ENCODE data around the gene WDR6. TPM values are rescaled to one million over a fixed set of nuclear protein-coding genes. Genes with fewer than 3 reads are reported as not detected.

The WDR6 gene
- total and polyA plus RNA-seq, 8 donors = 51.6 to 184 (median 141) TPM

DNA sequence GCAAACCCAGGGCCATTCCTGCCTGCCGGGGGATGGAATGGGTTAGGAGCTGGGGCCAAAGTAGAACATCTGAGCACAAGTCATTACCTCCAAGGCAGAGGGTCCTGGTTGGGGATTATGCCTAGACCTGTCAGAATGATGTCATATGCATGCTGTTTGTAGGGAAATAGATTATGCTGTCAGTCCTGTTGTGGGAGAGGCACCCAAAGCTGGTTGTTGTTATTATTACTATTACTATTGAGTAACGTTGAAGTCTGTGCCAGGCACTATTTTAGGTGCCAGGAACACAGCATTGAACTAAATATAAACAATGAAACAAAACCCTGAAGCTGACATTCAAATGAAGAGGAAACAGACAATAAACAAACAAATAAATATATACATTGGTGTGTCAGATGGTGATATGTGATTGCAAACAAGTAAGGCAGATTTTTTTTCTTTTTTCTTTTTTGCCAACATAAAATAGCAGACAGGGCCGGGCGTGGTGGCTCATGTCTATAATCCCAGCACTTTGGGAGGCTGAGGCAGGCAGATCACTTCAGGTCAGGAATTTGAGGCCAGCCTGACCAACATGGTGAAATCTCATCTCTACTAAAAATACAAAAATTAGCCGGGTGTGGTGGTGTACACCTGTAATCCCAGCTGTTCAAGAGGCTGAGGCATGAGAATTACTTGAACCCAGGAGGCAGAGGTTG is 15.2 kb upstream of the WDR6 start:
- peaks cover 0 to 40% (median 30%) of the 10 kb centered on the region in 4 donors for H3K36me3 ChIP-seq
- no peak for DNase-seq
- no peak for TF ChIP-seq EP300 (IDR thresholded peaks at IDR 0.05)
- no peak for TF ChIP-seq POLR2AphosphoS5 (IDR thresholded peaks at IDR 0.05)
- TF ChIP-seq POLR2A (IDR thresholded peaks at IDR 0.05) = no peak
- TF ChIP-seq, protein P1, sequence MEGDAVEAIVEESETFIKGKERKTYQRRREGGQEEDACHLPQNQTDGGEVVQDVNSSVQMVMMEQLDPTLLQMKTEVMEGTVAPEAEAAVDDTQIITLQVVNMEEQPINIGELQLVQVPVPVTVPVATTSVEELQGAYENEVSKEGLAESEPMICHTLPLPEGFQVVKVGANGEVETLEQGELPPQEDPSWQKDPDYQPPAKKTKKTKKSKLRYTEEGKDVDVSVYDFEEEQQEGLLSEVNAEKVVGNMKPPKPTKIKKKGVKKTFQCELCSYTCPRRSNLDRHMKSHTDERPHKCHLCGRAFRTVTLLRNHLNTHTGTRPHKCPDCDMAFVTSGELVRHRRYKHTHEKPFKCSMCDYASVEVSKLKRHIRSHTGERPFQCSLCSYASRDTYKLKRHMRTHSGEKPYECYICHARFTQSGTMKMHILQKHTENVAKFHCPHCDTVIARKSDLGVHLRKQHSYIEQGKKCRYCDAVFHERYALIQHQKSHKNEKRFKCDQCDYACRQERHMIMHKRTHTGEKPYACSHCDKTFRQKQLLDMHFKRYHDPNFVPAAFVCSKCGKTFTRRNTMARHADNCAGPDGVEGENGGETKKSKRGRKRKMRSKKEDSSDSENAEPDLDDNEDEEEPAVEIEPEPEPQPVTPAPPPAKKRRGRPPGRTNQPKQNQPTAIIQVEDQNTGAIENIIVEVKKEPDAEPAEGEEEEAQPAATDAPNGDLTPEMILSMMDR (IDR thresholded peaks at IDR 0.05) = no peak
- 53 to 70% (median 62%) methylated on average over 5 of the region's 5 CpGs for WGBS, 5 donors
- peaks cover 31 to 51% (median 40%) of the 10 kb centered on the region in 4 donors for H3K4me1 ChIP-seq
- intact Hi-C loops (cut with DNase I; ENCODE audit: low total_unique reads) = no loop called here
- H3K27me3 ChIP-seq = no peaks in the 10 kb centered on the region
- no peaks in the 10 kb centered on the region for H3K9me3 ChIP-seq
- H3K27ac ChIP-seq = peak overlapping the region in 4 of 5 donors; percentile 91 to 96 (median 94)
- H3K4me3 ChIP-seq = peak overlapping the region; percentile 74 to 99 (median 84)

DNA sequence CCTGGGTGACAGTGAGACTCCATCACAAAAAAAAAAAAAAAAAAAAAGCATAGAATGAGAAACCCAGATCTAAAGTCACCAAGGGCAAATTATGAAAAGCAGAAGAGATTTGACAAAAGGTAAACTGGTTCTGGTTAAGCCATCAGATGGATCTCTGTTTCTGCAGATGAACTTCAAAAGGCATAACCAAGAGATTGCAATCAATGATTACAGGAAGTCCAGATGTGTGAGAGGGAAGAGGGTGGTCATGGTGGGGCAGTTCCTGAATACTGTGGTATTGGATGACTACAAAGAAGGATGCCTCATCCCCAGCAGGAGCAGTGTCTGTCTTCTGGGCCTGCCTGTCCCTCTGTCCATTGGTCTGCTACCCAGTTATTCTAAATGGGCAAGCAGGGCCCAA is 13.4 kb upstream of the WDR6 start:
- no peaks in the 10 kb centered on the region for H3K27me3 ChIP-seq
- H3K4me3 ChIP-seq = no peak overlapping the region
- TF ChIP-seq EP300 (IDR thresholded peaks at IDR 0.05) (no peak), POLR2AphosphoS5 (IDR thresholded peaks at IDR 0.05) (no peak), POLR2A (IDR thresholded peaks at IDR 0.05) (no peak)
- TF ChIP-seq, protein P1 (IDR thresholded peaks at IDR 0.05) = no peak
- DNase-seq = no peak
- H3K9me3 ChIP-seq = no peaks in the 10 kb centered on the region
- no peak overlapping the region for H3K27ac ChIP-seq
- intact Hi-C loops (cut with DNase I; ENCODE audit: low total_unique reads) = no loop called here
- peaks cover 23 to 57% (median 43%) of the 10 kb centered on the region in 4 donors for H3K4me1 ChIP-seq
- peaks cover 0 to 53% (median 34%) of the 10 kb centered on the region in 4 donors for H3K36me3 ChIP-seq

DNA sequence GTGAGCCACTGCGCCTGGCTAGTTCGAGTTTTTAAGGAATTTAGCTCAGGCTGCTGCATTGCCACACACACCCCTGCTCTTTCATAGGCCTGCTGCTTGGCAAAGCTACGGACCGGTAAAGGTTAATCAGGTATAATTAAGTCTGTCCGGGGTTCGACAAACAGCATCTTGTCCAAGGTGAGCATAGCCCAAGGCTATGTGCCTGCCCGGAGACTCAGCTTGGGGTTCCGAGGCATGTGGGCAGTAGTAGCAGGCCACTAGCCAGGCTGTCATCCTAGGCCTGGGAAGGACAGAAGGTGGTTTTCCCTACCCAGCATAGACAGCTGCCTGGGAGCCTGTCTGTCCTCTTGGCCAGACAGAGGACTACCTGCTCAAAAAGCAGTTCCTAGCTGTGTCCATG is 10.6 kb upstream of the WDR6 start:
- intact Hi-C loops (cut with DNase I; ENCODE audit: low total_unique reads) = no loop called here
- Histone ChIP-seq H3K9me3 (no peaks in the 10 kb centered on the region), H3K4me1 (peaks cover 7 to 64% (median 36%) of the 10 kb centered on the region in 4 donors), H3K27me3 (no peaks in the 10 kb centered on the region), H3K27ac (no peak overlapping the region), H3K4me3 (no peak overlapping the region), H3K36me3 (peaks cover 0 to 56% (median 35%) of the 10 kb centered on the region in 4 donors)
- DNase-seq = no peak
- WGBS, 5 donors = 92 to 98% (median 96%) methylated on average over 8 of the region's 8 CpGs
- TF ChIP-seq POLR2A (IDR thresholded peaks at IDR 0.05) (no peak), POLR2AphosphoS5 (IDR thresholded peaks at IDR 0.05) (no peak), EP300 (IDR thresholded peaks at IDR 0.05) (no peak)
- TF ChIP-seq, protein P1 (IDR thresholded peaks at IDR 0.05) = no peak

DNA sequence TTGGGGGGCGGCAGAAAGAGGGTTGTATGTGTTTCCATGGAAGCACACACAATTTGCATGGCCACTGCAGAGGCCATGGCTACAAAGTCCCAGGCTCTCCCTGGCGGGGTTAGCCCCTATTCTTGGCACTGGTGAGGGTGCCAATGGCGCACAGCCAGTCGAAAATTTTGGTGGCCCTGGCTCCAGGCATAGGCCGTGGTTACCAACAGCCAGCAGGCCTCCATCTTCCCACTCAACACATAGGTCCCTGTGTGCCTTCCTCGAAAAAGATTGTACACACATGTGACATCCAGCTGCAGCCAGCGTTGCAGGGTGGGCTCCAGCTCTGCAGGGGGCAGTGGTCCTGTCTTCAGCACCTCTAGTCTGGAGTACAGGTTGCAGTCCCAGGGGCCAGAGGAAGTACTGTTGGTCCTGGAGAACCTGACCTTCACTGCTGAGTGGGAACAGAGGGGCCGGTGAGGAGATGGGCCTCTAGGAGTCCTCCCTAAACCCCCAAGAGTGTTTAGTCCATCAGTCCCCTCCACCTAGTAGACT is 10.0 kb upstream of the WDR6 start:
- peaks cover 0 to 61% (median 38%) of the 10 kb centered on the region in 4 donors for H3K36me3 ChIP-seq
- 78 to 87% (median 81%) methylated on average over 4 to 8 of the region's 8 CpGs for WGBS, 5 donors
- TF ChIP-seq EP300 (IDR thresholded peaks at IDR 0.05) = no peak
- no peak for TF ChIP-seq POLR2A (IDR thresholded peaks at IDR 0.05)
- TF ChIP-seq POLR2AphosphoS5 (IDR thresholded peaks at IDR 0.05) = no peak
- TF ChIP-seq, protein P1 (IDR thresholded peaks at IDR 0.05) = no peak
- no peaks in the 10 kb centered on the region for H3K27me3 ChIP-seq
- intact Hi-C loops (cut with DNase I; ENCODE audit: low total_unique reads) = no loop called here
- H3K4me3 ChIP-seq = no peak overlapping the region
- no peaks in the 10 kb centered on the region for H3K9me3 ChIP-seq
- H3K27ac ChIP-seq = peak overlapping the region in 1 of 5 donors; percentile 4
- H3K4me1 ChIP-seq = peaks cover 2 to 59% (median 30%) of the 10 kb centered on the region in 4 donors
- DNase-seq = no peak

Measured in stomach (tissue), 9 donors.